Measurements from ENCODE around the gene KCNQ1. TPM values are rescaled to one million over a fixed set of nuclear protein-coding genes. Genes with fewer than 3 reads are reported as not detected.
"Not testable (repeated sequence)": the region's sequence is repeated elsewhere in the genome, so short reads cannot be mapped to it uniquely, and the experiment has no call there.

KCNQ1 gene
- polyA plus RNA-seq, 1 donor (not counting 4 experiments of a cell fraction or from before 2014, with no cell fraction given), result not detected

DNA sequence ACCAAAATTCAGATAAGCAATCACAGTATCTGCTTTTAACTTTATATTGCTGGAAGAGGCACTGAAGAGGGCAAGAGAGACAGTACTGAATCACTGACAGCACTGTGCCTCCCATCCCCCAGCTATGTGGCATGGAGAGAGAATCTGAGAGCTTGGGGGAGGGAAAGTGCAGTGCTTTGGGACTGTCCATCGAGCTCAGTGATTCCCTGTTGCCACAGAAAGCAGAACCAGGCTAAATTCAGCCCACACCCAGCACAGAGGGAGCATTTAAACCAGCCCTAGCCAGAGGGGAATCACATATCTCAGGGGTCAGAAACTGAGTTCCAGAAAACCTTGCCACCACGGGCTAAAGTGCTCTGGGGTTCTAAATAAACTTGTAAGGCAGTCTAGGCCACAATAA is 44.3 kb downstream of the KCNQ1 start:
- Histone ChIP-seq H3K4me2 (ENCODE audit: control insufficient read depth, extremely low read depth, insufficient read depth, low read depth, low read length) (no peak overlapping the region), H3K79me2 (ENCODE audit: control insufficient read depth, insufficient read depth, low read length) (no peaks in the 10 kb centered on the region), H3K9me1 (ENCODE audit: control insufficient read depth, extremely low read depth, insufficient read depth, low read length) (no peaks in the 10 kb centered on the region), H3K9ac (ENCODE audit: control insufficient read depth, extremely low read depth, insufficient read depth, low read length) (no peak overlapping the region), H3K36me3 (ENCODE audit: control insufficient read depth in 2 of 2, extremely low read depth in 1 of 2, insufficient read depth in 2 of 2, low read length in 2 of 2) (no peaks in the 10 kb centered on the region), H3K27me3 (ENCODE audit: control insufficient read depth, extremely low read depth, insufficient read depth, low read length) (no peaks in the 10 kb centered on the region), H2AFZ (ENCODE audit: control insufficient read depth, low read length) (no peak overlapping the region), H3K4me3 (ENCODE audit: control insufficient read depth in 2 of 3, extremely low read depth in 1 of 3, insufficient read depth in 2 of 3, low read depth in 1 of 3, low read length in 3 of 3) (no peak overlapping the region), H3K9me3 (ENCODE audit: control insufficient read depth, low read depth, low read length) (no peaks in the 10 kb centered on the region), H3K4me1 (ENCODE audit: control insufficient read depth, extremely low read depth, insufficient read depth, low read length) (no peaks in the 10 kb centered on the region), H3K27ac (ENCODE audit: control insufficient read depth, insufficient read depth, low read length) (no peak overlapping the region), H4K20me1 (ENCODE audit: control insufficient read depth, extremely low read depth, insufficient read depth, low read length) (no peaks in the 10 kb centered on the region)
- TF ChIP-seq, protein P1, sequence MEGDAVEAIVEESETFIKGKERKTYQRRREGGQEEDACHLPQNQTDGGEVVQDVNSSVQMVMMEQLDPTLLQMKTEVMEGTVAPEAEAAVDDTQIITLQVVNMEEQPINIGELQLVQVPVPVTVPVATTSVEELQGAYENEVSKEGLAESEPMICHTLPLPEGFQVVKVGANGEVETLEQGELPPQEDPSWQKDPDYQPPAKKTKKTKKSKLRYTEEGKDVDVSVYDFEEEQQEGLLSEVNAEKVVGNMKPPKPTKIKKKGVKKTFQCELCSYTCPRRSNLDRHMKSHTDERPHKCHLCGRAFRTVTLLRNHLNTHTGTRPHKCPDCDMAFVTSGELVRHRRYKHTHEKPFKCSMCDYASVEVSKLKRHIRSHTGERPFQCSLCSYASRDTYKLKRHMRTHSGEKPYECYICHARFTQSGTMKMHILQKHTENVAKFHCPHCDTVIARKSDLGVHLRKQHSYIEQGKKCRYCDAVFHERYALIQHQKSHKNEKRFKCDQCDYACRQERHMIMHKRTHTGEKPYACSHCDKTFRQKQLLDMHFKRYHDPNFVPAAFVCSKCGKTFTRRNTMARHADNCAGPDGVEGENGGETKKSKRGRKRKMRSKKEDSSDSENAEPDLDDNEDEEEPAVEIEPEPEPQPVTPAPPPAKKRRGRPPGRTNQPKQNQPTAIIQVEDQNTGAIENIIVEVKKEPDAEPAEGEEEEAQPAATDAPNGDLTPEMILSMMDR (optimal IDR thresholded peaks at IDR 0.05 in 1 of 3, IDR thresholded peaks at IDR 0.05 in 1 of 3, conservative IDR thresholded peaks at IDR 0.05 in 1 of 3; ENCODE audit: extremely low read depth in 1 of 3, insufficient read depth in 2 of 3, low read length in 3 of 3), result no peak
- no peak for TF ChIP-seq EZH2 (IDR thresholded peaks at IDR 0.05; ENCODE audit: low read length)
- dilution Hi-C loops (cut with MboI; ENCODE audit: extremely low pct_ligation_motif_present, low sequenced_read_pairs), result no loop called here
- FAIRE-seq (no peak), DNase-seq (ENCODE audit: low read depth, low spot score) (no peak)

DNA sequence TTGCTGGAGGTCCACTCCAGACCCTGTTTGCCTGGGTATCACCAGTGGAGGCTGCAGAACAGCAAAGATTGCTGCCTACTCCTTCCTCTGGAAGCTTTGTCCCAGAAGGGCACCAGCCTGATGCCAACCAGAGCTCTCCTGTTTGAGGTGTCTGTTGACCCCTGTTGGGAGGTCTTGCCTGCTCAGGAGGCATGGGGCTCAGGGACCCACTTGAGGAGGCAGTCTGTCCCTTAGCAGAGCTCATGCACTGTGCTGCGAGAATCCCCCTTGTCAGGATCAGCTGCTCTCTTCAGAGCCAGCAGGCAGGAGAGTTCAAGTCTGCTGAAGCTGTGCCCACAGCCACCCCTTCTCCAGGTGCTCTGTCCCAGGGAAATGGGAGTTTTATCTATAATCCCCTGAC is 53.1 kb downstream of the KCNQ1 start:
- H3K36me3 ChIP-seq (ENCODE audit: control insufficient read depth in 2 of 2, extremely low read depth in 1 of 2, insufficient read depth in 2 of 2, low read length in 2 of 2); H3K4me3 ChIP-seq (ENCODE audit: control insufficient read depth in 2 of 3, extremely low read depth in 1 of 3, insufficient read depth in 2 of 3, low read depth in 1 of 3, low read length in 3 of 3); H3K27ac ChIP-seq (ENCODE audit: control insufficient read depth, insufficient read depth, low read length); DNase-seq (ENCODE audit: low read depth, low spot score); H4K20me1 ChIP-seq (ENCODE audit: control insufficient read depth, extremely low read depth, insufficient read depth, low read length); H3K4me1 ChIP-seq (ENCODE audit: control insufficient read depth, extremely low read depth, insufficient read depth, low read length); FAIRE-seq; H3K4me2 ChIP-seq (ENCODE audit: control insufficient read depth, extremely low read depth, insufficient read depth, low read depth, low read length); H3K9me1 ChIP-seq (ENCODE audit: control insufficient read depth, extremely low read depth, insufficient read depth, low read length); H3K9me3 ChIP-seq (ENCODE audit: control insufficient read depth, low read depth, low read length); H3K27me3 ChIP-seq (ENCODE audit: control insufficient read depth, extremely low read depth, insufficient read depth, low read length); H3K79me2 ChIP-seq (ENCODE audit: control insufficient read depth, insufficient read depth, low read length); H2AFZ ChIP-seq (ENCODE audit: control insufficient read depth, low read length); dilution Hi-C loops (cut with MboI; ENCODE audit: extremely low pct_ligation_motif_present, low sequenced_read_pairs); H3K9ac ChIP-seq (ENCODE audit: control insufficient read depth, extremely low read depth, insufficient read depth, low read length): not testable (repeated sequence)

DNA sequence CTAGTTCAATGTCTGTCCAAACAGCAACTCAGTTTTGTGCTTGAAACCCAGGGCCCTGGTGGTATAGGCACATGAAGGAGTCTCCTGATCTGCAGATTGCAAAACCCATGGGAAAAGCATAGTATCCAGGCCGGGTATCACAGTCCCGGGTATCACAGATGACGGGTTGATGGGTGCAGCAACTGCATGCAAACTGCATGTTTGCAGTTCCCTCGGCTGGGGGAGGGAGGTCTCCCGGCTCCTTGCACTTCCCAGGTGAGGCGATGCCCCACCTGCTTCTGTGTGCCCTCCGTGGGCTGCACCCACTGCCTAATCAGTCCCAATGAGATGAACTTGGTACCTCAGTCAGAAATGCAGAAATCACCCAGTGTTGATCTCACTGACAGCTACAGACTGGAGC is 53.9 kb downstream of the KCNQ1 start:
- Histone ChIP-seq H2AFZ (ENCODE audit: control insufficient read depth, low read length) (no peak overlapping the region), H3K4me1 (ENCODE audit: control insufficient read depth, extremely low read depth, insufficient read depth, low read length) (no peaks in the 10 kb centered on the region), H3K9ac (ENCODE audit: control insufficient read depth, extremely low read depth, insufficient read depth, low read length) (no peak overlapping the region), H3K9me1 (ENCODE audit: control insufficient read depth, extremely low read depth, insufficient read depth, low read length) (no peaks in the 10 kb centered on the region), H3K4me2 (ENCODE audit: control insufficient read depth, extremely low read depth, insufficient read depth, low read depth, low read length) (no peak overlapping the region), H3K27ac (ENCODE audit: control insufficient read depth, insufficient read depth, low read length) (no peak overlapping the region), H3K4me3 (ENCODE audit: control insufficient read depth in 2 of 3, extremely low read depth in 1 of 3, insufficient read depth in 2 of 3, low read depth in 1 of 3, low read length in 3 of 3) (no peak overlapping the region), H3K9me3 (ENCODE audit: control insufficient read depth, low read depth, low read length) (no peaks in the 10 kb centered on the region), H4K20me1 (ENCODE audit: control insufficient read depth, extremely low read depth, insufficient read depth, low read length) (no peaks in the 10 kb centered on the region), H3K79me2 (ENCODE audit: control insufficient read depth, insufficient read depth, low read length) (no peaks in the 10 kb centered on the region), H3K36me3 (ENCODE audit: control insufficient read depth in 2 of 2, extremely low read depth in 1 of 2, insufficient read depth in 2 of 2, low read length in 2 of 2) (no peaks in the 10 kb centered on the region), H3K27me3 (ENCODE audit: control insufficient read depth, extremely low read depth, insufficient read depth, low read length) (peaks cover 4% of the 10 kb centered on the region)
- no peak for FAIRE-seq
- no peak for DNase-seq (ENCODE audit: low read depth, low spot score)
- no peak for TF ChIP-seq EZH2 (IDR thresholded peaks at IDR 0.05; ENCODE audit: low read length)
- TF ChIP-seq, protein P1 (optimal IDR thresholded peaks at IDR 0.05 in 1 of 3, IDR thresholded peaks at IDR 0.05 in 1 of 3, conservative IDR thresholded peaks at IDR 0.05 in 1 of 3; ENCODE audit: extremely low read depth in 1 of 3, insufficient read depth in 2 of 3, low read length in 3 of 3), result no peak
- dilution Hi-C loops (cut with MboI; ENCODE audit: extremely low pct_ligation_motif_present, low sequenced_read_pairs), result no loop called here

Measured in keratinocyte (primary cell).